A549 (cell line): ENCODE measurements around the gene SLC24A1. TPM values are rescaled to one million over a fixed set of nuclear protein-coding genes. Genes with fewer than 3 reads are reported as not detected.
A peak's percentile ranks its signal among the peaks of the same experiment; 100 is the strongest.

Experiments used
- ATAC-seq, 2 experiments: fragments of 200-7000 bp in 1 of 2; fragments of >200 bp in 1 of 2; cut with Nextera tagmentation in 1 of 2; cut with Tn5 transposase in 1 of 2; 3 replicates each; pipeline versions ENCODE4 v1.8.0 to v1.9.1; 2018 to 2020; ENCODE audit warnings: mild to moderate bottlenecking in 1 of 2, moderate library complexity in 1 of 2
- CTCF ChIA-PET: fragments of 300-600 bp; sonication (Branson Sonifier 250); formaldehyde crosslinking; extraction: SDS; loops from one replicate; lab custom pipeline; 2021; ENCODE audit warnings: antibody characterized with exemption, inconsistent platforms; lab: Yijun Ruan, JAX
- POLR2A ChIA-PET: fragments of 350-600 bp; formaldehyde crosslinking; extraction: SDS; loops from one replicate; lab custom pipeline; 2021; ENCODE audit warnings: antibody characterized with exemption, inconsistent platforms; lab: Yijun Ruan, JAX
- DNase-seq, 2 experiments: peaks; one replicate each; pipeline versions ENCODE4 v3.0.0 to v3.0.0-alpha.2; 2011 to 2016; ENCODE audit warnings: low read depth in 1 of 2, low spot score in 1 of 2
- FAIRE-seq: peaks from 2 replicates; lab custom pipeline; 2011; peaks lifted over from hg19 to GRCh38; lab: Jason Lieb, UNC
- H3K27ac ChIP-seq, 2 experiments: fragments of >200 bp; sonication (Bioruptor Twin); formaldehyde crosslinking; 3 replicates each; pipeline ENCODE4 v1.5.1; 2016 to 2017
- H3K4me1 ChIP-seq: fragments of >200 bp; sonication (Bioruptor Twin); formaldehyde crosslinking; 3 replicates; pipeline ENCODE4 v1.6.1; 2016
- H3K4me2 ChIP-seq: fragments of >200 bp; sonication (Bioruptor Twin); formaldehyde crosslinking; 3 replicates; pipeline ENCODE4 v1.6.1; 2016
- H3K4me3 ChIP-seq: fragments of >200 bp; sonication (Bioruptor Twin); formaldehyde crosslinking; 3 replicates; pipeline ENCODE4 v1.5.1; 2016
- H3K9me3 ChIP-seq: fragments of >200 bp; sonication (Bioruptor Twin); formaldehyde crosslinking; 3 replicates; pipeline ENCODE4 v1.6.1; 2016
- CBX2 ChIP-seq: fragments of 200-600 bp; sonication (generic); IDR thresholded peaks from 2 replicates; pipeline ENCODE4 v1.6.1; 2016; ENCODE audit warnings: low read depth, mild to moderate bottlenecking, borderline replicate concordance
- CBX8 ChIP-seq: fragments of 200-600 bp; sonication (generic); IDR thresholded peaks from 2 replicates; pipeline ENCODE4 v1.6.1; 2016
- CEBPB ChIP-seq, 2 experiments: fragments of >200 bp in 1 of 2; sonication (Bioruptor Twin) in 1 of 2; formaldehyde crosslinking in 1 of 2; IDR thresholded peaks; 2 replicates each; pipeline ENCODE4 v1.6.1; 2012 to 2016
- CHD2 ChIP-seq: fragments of 150-350 bp; IDR thresholded peaks from 2 replicates; pipeline ENCODE4 v1.6.1; 2014; ENCODE audit warnings: low read length; ENCODE audit not compliant: partially characterized antibody
- CTCF ChIP-seq: fragments of >200 bp; sonication (Bioruptor Twin); formaldehyde crosslinking; IDR thresholded peaks from 3 replicates; pipeline ENCODE4 v1.5.1; 2016
- EHF ChIP-seq: fragments of 250-450 bp; sonication (Bioruptor Pico); IDR thresholded peaks from 2 replicates; pipeline ENCODE4 v1.5.0; 2020; ENCODE audit warnings: mild to moderate bottlenecking
- ELK1 ChIP-seq: fragments of 150-350 bp; IDR thresholded peaks from 2 replicates; pipeline ENCODE4 v1.6.1; 2014; ENCODE audit warnings: low read depth, mild to moderate bottlenecking, low read length
- EP300 ChIP-seq, 2 experiments: fragments of >200 bp; sonication (Bioruptor Twin); formaldehyde crosslinking; IDR thresholded peaks; 2 replicates in 1 of 2; 3 replicates in 1 of 2; pipeline ENCODE4 v1.6.1; 2016 to 2017
- FOSB ChIP-seq: fragments of 250-450 bp; sonication (Bioruptor Pico); IDR thresholded peaks from 2 replicates; pipeline ENCODE4 v1.5.0; 2020; ENCODE audit warnings: mild to moderate bottlenecking, moderate library complexity
- FOSL2 ChIP-seq, 2 experiments: fragments of 450-650 bp in 1 of 2; fragments of >200 bp in 1 of 2; sonication (Bioruptor Twin) in 1 of 2; formaldehyde crosslinking; IDR thresholded peaks; 2 replicates each; pipeline versions ENCODE4 v1.5.0 to v1.6.1; 2016 to 2020; ENCODE audit warnings: mild to moderate bottlenecking in 1 of 2, moderate library complexity in 1 of 2
- GATA3 ChIP-seq: IDR thresholded peaks from 2 replicates; pipeline ENCODE4 v1.6.1; 2012; ENCODE audit warnings: borderline replicate concordance
- HDAC2 ChIP-seq: fragments of 200-600 bp; sonication (generic); IDR thresholded peaks from 2 replicates; pipeline ENCODE4 v1.6.1; 2016
- HES2 ChIP-seq: fragments of >200 bp; sonication (Bioruptor Twin); formaldehyde crosslinking; IDR thresholded peaks from 2 replicates; pipeline ENCODE4 v1.6.1; 2016
- HOXA7 ChIP-seq: fragments of 250-450 bp; sonication (Bioruptor Pico); IDR thresholded peaks from 2 replicates; pipeline ENCODE4 v1.5.0; 2020; ENCODE audit warnings: mild to moderate bottlenecking, moderate library complexity
- JUNB ChIP-seq: fragments of >200 bp; sonication (Bioruptor Twin); formaldehyde crosslinking; IDR thresholded peaks from 2 replicates; pipeline ENCODE4 v1.6.1; 2016
- MAFK ChIP-seq: fragments of 450-650 bp; IDR thresholded peaks from 2 replicates; pipeline ENCODE4 v1.6.1; 2014; ENCODE audit not compliant: partially characterized antibody
- MYC ChIP-seq: IDR thresholded peaks from 2 replicates; pipeline ENCODE4 v1.6.1; 2012; ENCODE audit warnings: mild to moderate bottlenecking, inconsistent platforms, low read length, improper control_type of control experiment, borderline replicate concordance
- NPAS2 ChIP-seq: fragments of 250-450 bp; sonication (Bioruptor Pico); IDR thresholded peaks from 2 replicates; pipeline ENCODE4 v1.8.0; 2022; ENCODE audit warnings: mild to moderate bottlenecking, moderate library complexity, borderline replicate concordance
- NR3C1 ChIP-seq: fragments of >200 bp; sonication (Bioruptor Twin); formaldehyde crosslinking; IDR thresholded peaks from 3 replicates; pipeline ENCODE4 v1.6.1; 2017
- POLR2AphosphoS2 ChIP-seq: conservative IDR thresholded peaks from 2 replicates; pipeline ENCODE4 v1.6.1; 2012; ENCODE audit warnings: low read length, improper control_type of control experiment, inconsistent platforms
- RAD21 ChIP-seq, 2 experiments: fragments of >200 bp in 1 of 2; sonication (Bioruptor Twin) in 1 of 2; formaldehyde crosslinking in 1 of 2; IDR thresholded peaks in 1 of 2; conservative IDR thresholded peaks in 1 of 2; 2 replicates in 1 of 2; 3 replicates in 1 of 2; pipeline ENCODE4 v1.6.1; 2012 to 2018; ENCODE audit warnings: inconsistent platforms in 1 of 2
- RARB ChIP-seq: fragments of 250-450 bp; sonication (Bioruptor Pico); IDR thresholded peaks from 2 replicates; pipeline ENCODE4 v1.8.0; 2021; ENCODE audit warnings: mild to moderate bottlenecking, moderate library complexity
- ZC3H11A ChIP-seq: fragments of 450-650 bp; IDR thresholded peaks from 2 replicates; pipeline ENCODE4 v1.6.1; 2014; ENCODE audit warnings: antibody characterized with exemption, mild to moderate bottlenecking
- ZNF302 ChIP-seq: fragments of 250-450 bp; sonication (Bioruptor Pico); IDR thresholded peaks from 2 replicates; pipeline ENCODE4 v1.9.0; 2021; ENCODE audit warnings: inconsistent platforms, mild to moderate bottlenecking, moderate library complexity
- WGBS: methylation state at CpG from one replicate; pipeline ENCODE4 v1.1.6; 2017; ENCODE audit errors: missing lambda C conversion rate; 5-methylcytosine and 5-hydroxymethylcytosine counted together
- polyA plus RNA-seq, 4 experiments: library from polyadenylated mRNA; depleted of rRNA in 3 of 4; stranded (reverse); fragments of >200 nt; fragmentation: RNase III in 1 of 4; extraction: RNeasy Plus Mini Kit Qiagen cat#74134 plus additional on column Dnase treatment in 1 of 4; gene quantifications; 2 replicates in 3 of 4; 3 replicates in 1 of 4; pipeline ENCODE4 v1.2.3, GENCODE V29; 2011 to 2017
- TF ChIP-seq, protein P1 (sequence below): fragments of >200 bp; sonication (Bioruptor Twin); formaldehyde crosslinking; IDR thresholded peaks from 3 replicates; pipeline ENCODE4 v1.6.1; 2016
- TF ChIP-seq, protein P2 (sequence below): fragments of 250-450 bp; sonication (Bioruptor Pico); IDR thresholded peaks from 2 replicates; pipeline ENCODE4 v1.5.0; 2021; ENCODE audit warnings: mild to moderate bottlenecking, moderate library complexity, borderline replicate concordance

Gene SLC24A1
- polyA plus RNA-seq, 2 of the 4 experiments (the other 2 are of a cell fraction): 6.4 to 7.0 TPM

- no peak for DNase-seq
- peak; percentile 68 for FAIRE-seq
- no peak for ATAC-seq
- no peak overlapping the region for H3K4me2 ChIP-seq
- CTCF ChIA-PET: interaction anchor here (1.2 to 1.6 kb wide), 2 partner anchors 14 to 38 kb away, joined by 3 read pairs; no protein-coding TSS in a partner anchor
- no peak overlapping the region for H3K27ac ChIP-seq
- 89% methylated on average over 2 of the region's 2 CpGs for WGBS
- POLR2A ChIA-PET: no interaction called here
- TF ChIP-seq ELK1 (no peak), HOXA7 (CRISPR knock-in tag) (no peak), NR3C1 (no peak), ZNF302 (CRISPR knock-in tag) (no peak), RARB (CRISPR knock-in tag) (no peak), FOSL2 (IDR thresholded peaks at IDR 0.05) (no peak), FOSL2 (CRISPR knock-in tag; IDR thresholded peaks at IDR 0.05) (no peak), CEBPB (IDR thresholded peaks at IDR 0.05) (no peak), CBX2 (no peak), EHF (CRISPR knock-in tag) (no peak), FOSB (no peak), GATA3 (no peak), EP300 (IDR thresholded peaks at IDR 0.05) (no peak), RAD21 (conservative IDR thresholded peaks at IDR 0.05 in 1 of 2, IDR thresholded peaks at IDR 0.05 in 1 of 2) (no peak), JUNB (no peak), POLR2AphosphoS2 (no peak), MYC (no peak)
- TF ChIP-seq, protein P1, sequence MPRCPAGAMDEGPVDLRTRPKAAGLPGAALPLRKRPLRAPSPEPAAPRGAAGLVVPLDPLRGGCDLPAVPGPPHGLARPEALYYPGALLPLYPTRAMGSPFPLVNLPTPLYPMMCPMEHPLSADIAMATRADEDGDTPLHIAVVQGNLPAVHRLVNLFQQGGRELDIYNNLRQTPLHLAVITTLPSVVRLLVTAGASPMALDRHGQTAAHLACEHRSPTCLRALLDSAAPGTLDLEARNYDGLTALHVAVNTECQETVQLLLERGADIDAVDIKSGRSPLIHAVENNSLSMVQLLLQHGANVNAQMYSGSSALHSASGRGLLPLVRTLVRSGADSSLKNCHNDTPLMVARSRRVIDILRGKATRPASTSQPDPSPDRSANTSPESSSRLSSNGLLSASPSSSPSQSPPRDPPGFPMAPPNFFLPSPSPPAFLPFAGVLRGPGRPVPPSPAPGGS: no peak
- TF ChIP-seq, protein P2, sequence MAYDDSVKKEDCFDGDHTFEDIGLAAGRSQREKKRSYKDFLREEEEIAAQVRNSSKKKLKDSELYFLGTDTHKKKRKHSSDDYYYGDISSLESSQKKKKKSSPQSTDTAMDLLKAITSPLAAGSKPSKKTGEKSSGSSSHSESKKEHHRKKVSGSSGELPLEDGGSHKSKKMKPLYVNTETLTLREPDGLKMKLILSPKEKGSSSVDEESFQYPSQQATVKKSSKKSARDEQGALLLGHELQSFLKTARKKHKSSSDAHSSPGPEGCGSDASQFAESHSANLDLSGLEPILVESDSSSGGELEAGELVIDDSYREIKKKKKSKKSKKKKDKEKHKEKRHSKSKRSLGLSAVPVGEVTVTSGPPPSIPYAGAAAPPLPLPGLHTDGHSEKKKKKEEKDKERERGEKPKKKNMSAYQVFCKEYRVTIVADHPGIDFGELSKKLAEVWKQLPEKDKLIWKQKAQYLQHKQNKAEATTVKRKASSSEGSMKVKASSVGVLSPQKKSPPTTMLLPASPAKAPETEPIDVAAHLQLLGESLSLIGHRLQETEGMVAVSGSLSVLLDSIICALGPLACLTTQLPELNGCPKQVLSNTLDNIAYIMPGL: no peak
- TF ChIP-seq, all 56 proteins: peak for 0
- Histone ChIP-seq H3K4me3 (no peak overlapping the region), H3K4me1 (no peaks in the 10 kb centered on the region), H3K9me3 (no peaks in the 10 kb centered on the region)
Measured at GRCh38 chr15:65676123-65676522, 54.4 kb downstream of the SLC24A1 start.

- Histone ChIP-seq H3K9me3 (no peaks in the 10 kb centered on the region), H3K4me1 (no peaks in the 10 kb centered on the region), H3K4me2 (no peak overlapping the region), H3K4me3 (no peak overlapping the region), H3K27ac (no peak overlapping the region)
- POLR2A ChIA-PET: no interaction called here
- FAIRE-seq (no peak), ATAC-seq (no peak), DNase-seq (no peak)
- CTCF ChIA-PET: interaction anchor here (1.4 kb wide), 1 partner anchor 30 kb away, joined by 3 read pairs; no protein-coding TSS in a partner anchor
- 94% methylated on average over 1 of the region's 1 CpG for WGBS
- TF ChIP-seq NPAS2 (no peak), MAFK (no peak), HES2 (no peak), CHD2 (no peak), HDAC2 (no peak), ZC3H11A (no peak), CTCF (no peak), CBX8 (no peak)
Measured at GRCh38 chr15:65680544-65680943, 58.8 kb downstream of the SLC24A1 start.
